ENCODE results near the gene KRT31. TPM values are rescaled to one million over a fixed set of nuclear protein-coding genes. Genes with fewer than 3 reads are reported as not detected.
A peak's percentile ranks its signal among the peaks of the same experiment; 100 is the strongest.

The KRT31 gene
- total and polyA plus RNA-seq, 2 of the 4 experiments (the other 2 are of a cell fraction) = 0.05 TPM; not detected in 1

GRCh38 chr17:41444640-41445039 is 47.2 kb upstream of the KRT31 start:
- Histone ChIP-seq H2BK5ac (ENCODE audit: low read depth, low read length, poor library complexity, severe bottlenecking) (no peak overlapping the region), H2BK20ac (ENCODE audit: low read depth, low read length) (no peak overlapping the region), H3K27me3 (ENCODE audit: control insufficient read depth, insufficient read depth, low read length) (no peaks in the 10 kb centered on the region; the same call in 1 of the 2 replicates), H3K4me3 (ENCODE audit: insufficient read depth, low read depth, low read length) (no peak overlapping the region), H3K36me3 (ENCODE audit: control insufficient read depth, insufficient read depth, low read length) (no peaks in the 10 kb centered on the region), H3K79me1 (ENCODE audit: low read depth in 1 of 2, low read length in 2 of 2) (no peaks in the 10 kb centered on the region), H3K9me3 (ENCODE audit: control insufficient read depth, insufficient read depth, low read length) (no peaks in the 10 kb centered on the region), H2BK120ac (ENCODE audit: low read depth, low read length) (no peak overlapping the region), H4K20me1 (ENCODE audit: insufficient read depth, low read length) (no peaks in the 10 kb centered on the region), H4K8ac (ENCODE audit: low read depth in 2 of 2, low read length in 2 of 2) (no peak overlapping the region), H3K4me1 (ENCODE audit: control insufficient read depth, insufficient read depth, low read length) (peaks cover 8% of the 10 kb centered on the region), H4K5ac (ENCODE audit: low read depth, low read length) (no peak overlapping the region), H3K56ac (ENCODE audit: extremely low read depth, insufficient read depth, low read length) (no peak overlapping the region), H2AFZ (replicated peaks; ENCODE audit: low read length, poor library complexity) (no peak overlapping the region), H3K9me1 (ENCODE audit: insufficient read depth, low read length) (peaks cover 5% of the 10 kb centered on the region), H2AK5ac (ENCODE audit: low read depth, low read length) (no peak overlapping the region; the same call in 1 of the 2 replicates), H2BK15ac (ENCODE audit: low read depth, low read length) (peak overlapping the region; percentile 64; the same call in 1 of the 3 replicates), H3K4me2 (ENCODE audit: low read depth, low read length) (no peak overlapping the region), H3K27ac (ENCODE audit: insufficient read depth, low read length) (no peak overlapping the region), H3K18ac (ENCODE audit: low read depth, low read length) (no peak overlapping the region), H2AK9ac (replicated peaks; ENCODE audit: low read depth, low read length, poor library complexity) (no peak overlapping the region), H4K91ac (ENCODE audit: insufficient read depth, low read depth, low read length) (no peak overlapping the region), H3K4ac (ENCODE audit: low read depth, low read length) (no peak overlapping the region), H3K23ac (ENCODE audit: low read depth, low read length) (no peak overlapping the region), H3K9ac (ENCODE audit: low read depth, low read length) (no peak overlapping the region), H3K14ac (replicated peaks; ENCODE audit: low read depth, low read length) (no peak overlapping the region)
- BruUV-seq (replicated peaks) = no TSS peak
- ATAC-seq (ENCODE audit: low read depth) (no peak), DNase-seq (no peak)
- intact Hi-C loops (cut with micrococcal nuclease) (no loop called here), dilution Hi-C loops (cut with HindIII; ENCODE audit: low sequenced_read_pairs, unreplicated experiment) (no loop called here), in situ Hi-C loops (cut with MboI; ENCODE audit: low sequenced_read_pairs) (no loop called here)
- TF ChIP-seq CHD1 (IDR thresholded peaks at IDR 0.05; ENCODE audit: low read depth, low read length) = no peak
- no peak for TF ChIP-seq RAD21 (IDR thresholded peaks at IDR 0.05; ENCODE audit: low read length)
- no peak for TF ChIP-seq FOS (IDR thresholded peaks at IDR 0.05; ENCODE audit: low read depth, low read length)
- no peak for TF ChIP-seq MAFK (IDR thresholded peaks at IDR 0.05; ENCODE audit: low read depth, low read length)
- no peak for TF ChIP-seq MAZ (IDR thresholded peaks at IDR 0.05; ENCODE audit: borderline replicate concordance, low read depth, low read length)
- no peak for TF ChIP-seq BHLHE40 (IDR thresholded peaks at IDR 0.05; ENCODE audit: low read depth, low read length)
- no peak for TF ChIP-seq POLR2A (IDR thresholded peaks at IDR 0.05; ENCODE audit: low read depth, low read length)
- no peak for TF ChIP-seq CEBPB (IDR thresholded peaks at IDR 0.05; ENCODE audit: low read depth, low read length)
- TF ChIP-seq CTCF (conservative IDR thresholded peaks at IDR 0.05; ENCODE audit: low read depth, low read length) = no peak
- TF ChIP-seq MXI1 (IDR thresholded peaks at IDR 0.05; ENCODE audit: borderline replicate concordance, low read depth, low read length) = no peak
- no peak for TF ChIP-seq SMC3 (IDR thresholded peaks at IDR 0.05; ENCODE audit: low read depth, low read length)
- TF ChIP-seq RFX5 (IDR thresholded peaks at IDR 0.05; ENCODE audit: low read depth, low read length) = no peak
- TF ChIP-seq USF2 (IDR thresholded peaks at IDR 0.05; ENCODE audit: low read depth, low read length) = no peak
- TF ChIP-seq RCOR1 (IDR thresholded peaks at IDR 0.05; ENCODE audit: insufficient replicate concordance, low read length) = no peak
- POLR2A ChIA-PET (ENCODE audit: unreplicated experiment) = no interaction called here
- CTCF ChIA-PET = no interaction called here
- WGBS, 2 experiments (ENCODE audit: extremely low coverage in 2 of 2, insufficient read length in 1 of 2) = no CpG with 5 or more reads among the region's 3 CpGs
